HG03139 (cell line): ENCODE results near the gene SLC10A3.

Experiments used
- ATAC-seq: cut with Tn5 transposase; IDR thresholded peaks from one replicate; pipeline ENCODE4 v1.9.1; 2021; ENCODE audit not compliant: unreplicated experiment

The SLC10A3 gene

DNA sequence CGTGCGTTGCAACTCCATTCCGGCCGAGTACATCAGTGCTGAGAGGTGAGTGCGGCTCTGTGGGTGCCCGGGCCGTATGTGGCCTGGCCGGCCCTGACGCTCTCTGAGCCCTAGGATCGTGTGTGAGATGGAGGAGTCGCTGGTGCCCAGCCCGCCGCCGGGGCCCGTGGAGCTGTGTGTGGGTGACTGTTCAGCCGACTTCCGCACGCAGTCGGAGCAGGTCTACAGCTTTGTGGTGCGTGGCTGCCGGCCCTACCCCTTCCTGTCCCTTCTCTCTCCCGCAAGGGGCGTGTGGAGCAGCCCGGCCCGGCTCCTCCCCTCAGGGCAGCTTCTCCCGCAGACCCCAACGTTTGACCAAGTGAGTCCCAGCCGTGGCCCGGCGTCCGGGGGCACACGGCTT is 24.4 kb downstream of the SLC10A3 start:
- ATAC-seq, result no peak

DNA sequence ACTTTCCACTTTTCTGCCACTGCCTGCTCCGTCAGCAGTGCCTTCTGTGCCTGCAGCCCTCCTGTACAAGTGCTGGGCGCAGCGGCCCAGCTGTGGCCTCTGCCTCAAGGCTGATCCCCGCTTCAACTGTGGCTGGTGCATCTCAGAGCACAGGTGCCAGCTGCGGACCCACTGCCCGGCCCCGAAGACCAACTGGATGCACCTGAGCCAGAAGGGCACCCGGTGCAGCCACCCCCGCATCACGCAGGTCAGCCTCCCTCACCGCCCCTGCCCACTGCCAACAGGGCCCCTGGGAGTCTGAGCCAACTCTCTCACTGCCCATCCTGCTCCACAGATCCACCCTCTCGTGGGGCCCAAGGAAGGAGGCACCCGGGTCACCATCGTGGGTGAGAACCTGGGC is 24.8 kb downstream of the SLC10A3 start:
- no peak for ATAC-seq

DNA sequence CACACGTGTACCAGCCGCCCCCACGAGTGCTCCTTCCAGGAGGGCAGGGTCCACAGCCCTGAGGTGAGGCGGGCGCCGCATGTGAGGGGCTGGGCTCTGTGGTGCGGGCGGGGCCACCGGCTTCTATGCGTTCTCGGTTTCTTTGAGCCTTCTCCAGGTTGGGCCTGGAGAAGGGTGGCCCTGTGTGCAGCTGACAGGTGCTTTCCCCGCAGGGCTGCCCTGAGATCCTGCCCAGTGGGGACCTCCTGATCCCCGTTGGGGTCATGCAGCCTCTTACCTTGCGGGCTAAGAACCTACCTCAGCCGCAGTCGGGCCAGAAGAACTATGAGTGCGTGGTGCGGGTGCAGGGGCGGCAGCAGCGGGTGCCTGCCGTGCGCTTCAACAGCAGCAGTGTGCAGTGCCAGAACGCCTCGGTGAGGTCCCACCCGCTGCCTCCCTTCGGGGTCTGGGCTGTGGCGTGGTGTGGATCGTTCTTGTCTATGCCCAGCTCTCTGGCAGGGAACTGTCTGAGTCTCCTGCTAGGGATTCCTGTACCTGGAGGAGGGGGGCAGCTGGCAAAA is 25.5 kb downstream of the SLC10A3 start:
- ATAC-seq, result no peak

DNA sequence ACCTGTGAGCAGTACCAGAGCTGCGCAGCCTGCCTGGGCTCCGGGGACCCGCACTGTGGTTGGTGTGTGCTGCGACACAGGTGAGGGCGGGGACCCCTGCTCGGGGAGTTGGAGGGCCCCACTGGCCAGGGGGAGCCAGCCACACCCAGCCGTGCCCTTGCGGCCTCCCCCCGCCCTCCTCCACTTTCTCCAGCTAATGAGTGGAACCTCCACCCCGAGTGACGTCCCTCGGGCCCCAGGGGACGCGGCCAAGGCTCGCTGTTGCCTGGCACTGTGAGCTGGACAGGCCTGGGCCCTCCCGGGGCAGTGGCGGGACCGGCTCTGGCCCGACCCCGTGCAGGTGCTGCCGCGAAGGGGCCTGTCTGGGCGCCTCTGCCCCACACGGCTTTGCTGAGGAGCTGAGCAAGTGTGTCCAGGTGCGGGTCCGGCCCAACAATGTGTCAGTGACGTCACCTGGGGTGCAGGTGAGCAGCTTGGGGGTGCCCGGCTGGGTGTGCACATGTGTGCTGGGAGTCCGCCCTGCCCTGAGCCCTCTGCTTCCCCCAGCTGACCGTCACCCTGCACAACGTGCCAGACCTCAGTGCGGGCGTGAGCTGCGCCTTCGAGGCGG is 26.7 kb downstream of the SLC10A3 start:
- ATAC-seq, result no peak

DNA sequence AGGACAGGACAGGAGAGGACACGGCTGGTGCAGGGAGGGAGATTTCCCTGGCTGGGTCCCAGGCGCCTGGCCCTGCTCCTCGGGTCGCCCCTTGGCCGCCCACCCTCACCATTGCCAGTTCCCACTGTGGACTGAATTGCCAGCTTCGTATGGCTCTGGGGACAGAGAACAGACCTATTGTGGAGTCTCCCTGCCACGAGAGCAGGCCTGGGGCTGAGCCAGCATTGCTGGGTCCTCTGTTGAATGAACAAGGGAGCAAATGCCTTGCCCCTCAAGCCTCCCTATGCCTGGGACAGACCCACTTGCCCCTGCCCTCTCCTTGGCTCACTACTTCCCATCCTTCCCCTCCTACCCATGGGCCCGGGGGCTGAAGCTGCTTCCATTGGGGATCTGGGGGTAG is 28.0 kb downstream of the SLC10A3 start:
- no peak for ATAC-seq

DNA sequence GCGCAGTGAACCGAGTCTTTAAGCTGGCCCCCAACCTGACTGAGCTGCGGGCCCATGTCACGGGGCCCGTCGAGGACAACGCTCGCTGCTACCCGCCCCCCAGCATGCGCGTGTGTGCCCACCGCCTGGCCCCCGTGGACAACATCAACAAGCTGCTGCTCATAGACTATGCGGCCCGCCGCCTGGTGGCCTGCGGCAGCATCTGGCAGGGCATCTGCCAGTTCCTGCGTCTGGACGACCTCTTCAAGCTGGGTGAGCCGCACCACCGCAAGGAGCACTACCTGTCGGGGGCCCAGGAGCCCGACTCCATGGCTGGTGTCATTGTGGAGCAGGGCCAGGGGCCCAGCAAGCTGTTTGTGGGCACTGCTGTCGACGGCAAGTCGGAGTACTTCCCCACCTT is 30.1 kb downstream of the SLC10A3 start:
- ATAC-seq, result no peak

DNA sequence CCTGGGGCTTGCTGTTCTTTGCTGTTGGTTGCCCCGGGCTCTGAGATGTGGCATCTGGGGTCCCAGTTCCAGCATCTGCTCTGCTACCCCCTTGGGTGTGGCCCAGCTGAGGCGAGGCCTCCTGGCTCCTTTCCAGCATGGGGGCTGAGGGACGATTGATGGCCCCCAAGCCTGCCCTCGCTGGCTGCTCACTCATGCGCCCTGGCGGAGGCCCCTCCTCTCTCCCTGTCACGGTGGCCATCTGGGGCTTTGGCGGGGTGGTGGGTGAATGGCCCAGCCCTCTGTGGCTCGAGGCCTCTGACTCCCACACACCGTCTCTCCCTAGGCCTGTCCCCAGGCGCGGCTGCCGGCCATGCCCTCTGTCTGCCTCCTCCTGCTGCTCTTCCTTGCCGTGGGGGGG is 30.6 kb downstream of the SLC10A3 start:
- no peak for ATAC-seq

DNA sequence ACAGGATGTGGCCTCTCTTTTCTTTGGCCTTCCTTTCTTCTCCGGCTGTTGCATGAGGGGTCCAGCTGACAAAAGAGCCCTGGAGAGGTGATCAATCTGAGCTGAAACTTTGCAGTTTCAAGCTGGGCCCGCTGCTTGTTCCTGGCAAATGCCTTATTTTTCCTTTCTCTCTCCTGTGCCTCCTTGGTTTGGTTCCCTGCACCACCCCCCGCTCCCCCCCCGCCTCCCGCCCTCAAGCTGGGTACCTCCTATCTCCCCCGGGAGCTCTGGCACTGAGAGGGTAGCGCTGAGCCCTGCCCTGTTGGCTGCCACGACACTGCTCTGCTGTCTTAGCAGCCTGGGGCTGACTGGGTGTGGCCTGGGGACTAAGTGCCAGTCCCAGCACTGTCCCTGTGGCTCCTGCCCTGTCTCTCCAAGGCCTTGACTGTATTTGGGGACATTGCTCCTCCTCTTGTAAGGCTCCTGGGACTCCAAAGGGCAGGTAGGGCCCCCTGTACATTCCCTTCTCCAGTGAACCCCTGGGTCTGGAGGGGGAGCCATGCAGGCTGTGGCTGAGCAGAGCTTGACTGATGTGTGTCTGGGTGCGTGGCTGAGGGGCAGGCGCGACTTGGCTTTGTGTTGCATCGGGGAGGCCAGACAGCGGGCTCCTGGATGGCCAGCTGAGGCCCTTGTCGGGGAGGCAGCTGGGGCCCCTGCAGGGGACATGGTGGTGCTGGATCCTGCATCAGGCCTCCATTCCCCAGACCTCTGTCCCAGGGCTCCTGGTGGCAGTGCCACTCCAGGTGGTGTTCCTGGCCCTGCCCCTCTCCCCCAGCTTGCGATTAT is 31.3 kb downstream of the SLC10A3 start:
- no peak for ATAC-seq

DNA sequence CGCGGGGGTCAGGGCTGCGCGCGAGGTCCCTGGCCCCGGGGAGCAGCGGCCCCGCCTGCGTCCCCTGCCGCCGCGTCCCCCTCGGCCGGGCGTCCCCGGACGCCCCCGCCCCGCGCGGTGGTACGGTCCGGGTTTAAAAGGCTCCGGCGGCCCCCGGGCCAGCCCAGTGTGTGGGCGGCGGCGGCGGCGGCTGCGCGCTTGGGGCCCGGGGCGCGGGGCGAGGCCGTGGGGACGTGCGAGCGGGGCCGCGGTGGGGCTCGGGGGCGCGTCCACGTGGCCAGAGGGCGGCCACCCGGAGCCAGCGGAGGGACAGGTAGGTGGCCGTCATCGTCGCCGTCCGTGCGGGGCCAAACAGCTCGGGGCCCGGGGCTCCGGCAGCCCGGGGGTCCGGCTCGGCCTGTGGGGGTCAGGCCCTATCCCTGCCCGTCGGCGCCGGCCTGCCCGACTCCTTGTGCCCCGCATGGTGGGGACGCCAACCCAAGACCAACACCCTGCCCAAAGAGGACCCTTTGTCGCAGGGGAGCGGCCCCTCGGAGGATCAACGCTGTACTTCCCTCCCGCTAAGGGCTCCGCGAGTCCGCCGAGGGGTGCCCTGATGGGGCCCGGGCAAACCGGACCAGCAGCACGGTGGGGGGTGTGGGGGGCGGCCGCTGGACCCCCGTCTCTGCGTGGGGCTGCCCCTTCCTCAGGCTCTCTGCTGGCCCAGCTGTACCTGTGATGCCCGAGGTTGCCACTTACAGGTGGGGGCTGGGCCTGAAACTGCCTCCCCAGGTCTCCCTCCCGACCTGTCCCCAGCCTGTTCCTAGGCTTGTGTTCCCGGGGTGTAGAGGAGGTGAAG is 32.1 kb downstream of the SLC10A3 start, which contains the start of gene PLXNA3:
TSS of gene PLXNA3 (plus strand) at position 166 of the 838 bp plus-strand sequence. CDS start 1,903 bp downstream, outside the sequence.
- peak; percentile 40 for ATAC-seq

DNA sequence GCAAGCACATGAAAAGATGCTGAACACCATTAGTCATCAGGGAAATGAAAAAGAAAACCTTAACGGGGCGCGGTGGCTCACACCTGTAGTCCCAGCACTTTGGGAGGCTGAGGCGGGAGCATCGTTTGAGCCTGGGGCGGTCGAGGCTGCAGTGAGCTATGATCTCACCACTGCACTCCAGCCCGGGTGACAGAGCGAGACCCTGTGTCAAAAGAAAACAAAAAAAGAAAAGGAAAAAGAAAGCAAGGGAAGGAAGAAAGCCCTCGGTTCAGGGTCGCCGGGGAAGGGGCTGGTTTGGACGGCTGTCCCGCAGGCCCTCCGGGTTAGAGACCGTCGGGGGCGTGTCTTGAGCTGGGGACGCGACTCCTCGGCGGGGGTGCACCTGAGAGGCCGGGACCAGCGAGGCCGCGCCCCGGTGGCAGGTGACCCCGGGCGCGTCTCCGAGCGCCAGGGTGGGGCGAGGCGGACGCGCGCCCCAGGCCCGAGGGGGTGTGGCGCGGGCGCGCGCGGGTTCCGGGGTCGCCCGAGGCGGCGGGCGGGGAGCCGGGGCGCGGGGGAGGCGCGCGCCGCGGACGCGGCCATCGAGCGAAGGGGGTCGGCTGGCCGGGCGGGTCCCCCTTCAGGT is 32.8 kb downstream of the SLC10A3 start:
- peak; percentile 59 for ATAC-seq

DNA sequence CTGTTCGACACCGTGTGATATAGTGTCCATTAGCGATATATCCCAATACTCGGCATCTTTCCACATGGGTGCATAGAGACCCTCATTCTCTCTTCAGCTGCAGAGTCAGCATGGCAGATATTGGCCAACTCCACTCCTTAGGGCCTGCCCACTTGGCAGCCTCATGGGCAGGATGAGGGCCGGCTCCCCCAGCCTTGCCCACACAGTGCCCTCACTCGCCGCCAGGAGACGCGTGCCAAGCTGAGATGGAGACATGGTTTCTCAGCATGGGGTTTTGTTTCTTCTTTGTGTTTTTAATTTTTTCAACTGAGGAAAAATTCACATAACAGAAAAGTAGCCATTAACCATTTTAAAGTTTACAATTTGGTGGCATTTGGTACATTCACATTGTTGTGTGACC is 37.6 kb downstream of the SLC10A3 start:
- no peak for ATAC-seq

DNA sequence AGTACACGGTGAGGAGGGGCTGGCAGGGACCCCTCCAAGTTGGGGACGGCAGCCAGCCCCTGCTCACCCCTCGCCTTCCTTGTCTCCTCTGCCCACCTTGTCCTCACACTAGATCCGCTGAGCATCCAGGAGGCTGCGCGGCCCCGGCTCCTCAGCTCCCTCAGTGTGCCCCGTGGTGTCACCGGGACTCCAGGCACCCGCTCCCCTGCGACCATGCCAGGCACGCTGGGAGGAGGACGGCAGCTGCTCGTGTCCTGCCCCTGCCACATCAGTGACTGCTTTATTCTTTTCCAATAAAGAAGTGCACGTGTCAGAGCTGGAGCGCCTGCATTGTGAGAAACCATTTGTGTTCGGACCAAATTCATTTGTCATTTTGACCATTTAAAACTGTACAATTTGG is 40.1 kb downstream of the SLC10A3 start:
- ATAC-seq, result no peak

DNA sequence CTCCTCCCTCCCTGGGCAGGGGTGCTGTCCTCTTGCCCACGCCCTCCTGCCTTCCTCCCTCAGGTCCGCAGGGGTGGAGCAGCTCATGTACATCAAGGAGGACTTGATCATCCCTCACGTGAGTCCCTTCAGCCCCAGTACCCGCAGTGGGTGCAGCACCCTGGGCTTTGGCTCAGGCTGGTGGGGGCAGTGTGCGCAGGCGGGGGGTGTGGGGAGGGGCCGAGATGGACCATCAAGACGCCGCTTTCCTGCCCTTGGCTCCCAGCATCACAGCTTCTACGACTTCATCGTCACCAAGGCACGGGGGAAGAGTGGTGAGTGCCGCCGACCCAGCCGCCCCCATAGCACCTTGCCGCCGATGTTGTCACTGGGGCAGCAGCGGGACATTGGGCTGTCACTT is 40.8 kb downstream of the SLC10A3 start:
- no peak for ATAC-seq

DNA sequence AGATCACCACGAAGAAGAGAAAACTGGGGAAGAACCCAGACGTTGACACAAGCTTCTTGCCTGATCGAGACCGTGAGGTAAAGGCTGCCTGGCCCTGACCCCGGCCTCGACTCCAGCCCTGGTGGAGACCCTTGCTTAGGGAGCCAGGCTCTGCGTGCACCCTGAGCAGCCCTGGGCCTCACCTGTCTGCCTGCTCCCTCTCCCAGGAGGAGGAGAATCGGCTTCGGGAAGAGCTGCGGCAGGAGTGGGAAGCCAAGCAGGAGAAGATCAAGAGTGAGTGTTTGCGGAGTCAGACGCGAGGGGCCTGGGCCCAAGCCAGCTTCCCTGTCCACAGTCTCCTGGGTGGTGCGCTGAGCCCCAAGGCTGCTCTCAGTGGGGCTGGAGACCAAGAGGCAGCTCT is 41.9 kb downstream of the SLC10A3 start:
- no peak for ATAC-seq

DNA sequence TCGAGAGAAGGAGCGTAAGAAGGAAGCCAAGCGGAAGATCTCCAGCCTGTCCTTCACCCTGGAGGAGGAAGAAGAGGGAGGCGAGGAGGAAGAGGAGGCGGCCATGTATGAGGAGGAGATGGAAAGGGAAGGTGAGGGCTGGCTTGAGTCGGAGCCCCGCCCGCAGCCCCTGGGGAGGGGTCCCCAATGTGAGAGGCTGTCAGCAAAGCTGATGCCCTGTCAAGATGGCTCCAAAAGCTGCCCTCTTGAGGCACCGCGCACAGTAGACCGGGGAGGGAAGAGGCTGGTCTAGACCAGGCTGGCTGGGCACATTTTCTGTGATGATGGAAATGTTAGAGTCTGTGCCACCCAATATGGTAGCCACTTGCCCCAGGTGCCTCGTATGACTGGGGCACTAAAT is 44.0 kb downstream of the SLC10A3 start:
- ATAC-seq, result no peak

DNA sequence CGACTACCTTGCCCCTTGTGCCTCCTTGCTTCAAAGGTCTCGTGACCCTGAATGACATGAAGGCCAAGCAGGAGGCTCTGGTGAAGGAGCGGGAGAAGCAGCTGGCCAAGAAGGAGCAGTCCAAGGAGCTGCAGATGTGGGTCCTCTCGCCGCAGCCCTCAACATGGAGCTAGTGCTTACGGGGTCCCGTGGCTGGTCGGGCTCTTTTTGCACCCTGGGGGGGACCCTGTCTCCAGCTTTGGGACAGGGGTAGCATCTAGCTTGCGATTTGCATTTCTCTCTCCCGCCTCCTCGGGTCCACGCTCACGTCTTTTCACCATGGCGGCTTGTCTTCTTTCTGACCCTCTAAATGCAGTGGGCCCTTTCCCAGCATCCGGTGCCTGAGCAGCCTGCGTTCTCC is 44.7 kb downstream of the SLC10A3 start:
- ATAC-seq, result no peak

DNA sequence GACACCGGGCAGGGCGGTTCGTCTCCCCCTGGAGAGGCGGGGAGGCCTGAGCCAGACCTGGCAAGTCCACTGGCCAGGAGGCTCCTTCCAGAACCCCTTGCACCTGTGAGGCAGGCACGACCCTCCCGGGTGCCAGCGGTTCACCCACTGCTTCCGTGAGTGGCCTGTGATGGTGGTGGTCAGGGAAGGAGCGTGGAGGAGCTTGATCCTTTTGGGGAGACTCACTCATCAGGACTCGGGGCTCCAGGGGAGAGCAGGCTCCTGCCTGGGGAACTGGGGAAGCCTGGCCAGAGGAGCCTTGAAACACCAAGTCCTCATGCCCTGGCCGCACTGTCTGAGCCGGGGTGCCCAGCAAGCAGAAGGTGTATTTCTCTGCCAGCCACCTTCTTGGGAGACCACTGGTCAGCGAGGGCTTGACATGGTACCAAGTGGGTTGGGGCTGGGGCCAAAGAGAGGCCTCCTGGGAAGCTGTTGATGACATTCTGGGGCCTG is 45.6 kb downstream of the SLC10A3 start:
- no peak for ATAC-seq

DNA sequence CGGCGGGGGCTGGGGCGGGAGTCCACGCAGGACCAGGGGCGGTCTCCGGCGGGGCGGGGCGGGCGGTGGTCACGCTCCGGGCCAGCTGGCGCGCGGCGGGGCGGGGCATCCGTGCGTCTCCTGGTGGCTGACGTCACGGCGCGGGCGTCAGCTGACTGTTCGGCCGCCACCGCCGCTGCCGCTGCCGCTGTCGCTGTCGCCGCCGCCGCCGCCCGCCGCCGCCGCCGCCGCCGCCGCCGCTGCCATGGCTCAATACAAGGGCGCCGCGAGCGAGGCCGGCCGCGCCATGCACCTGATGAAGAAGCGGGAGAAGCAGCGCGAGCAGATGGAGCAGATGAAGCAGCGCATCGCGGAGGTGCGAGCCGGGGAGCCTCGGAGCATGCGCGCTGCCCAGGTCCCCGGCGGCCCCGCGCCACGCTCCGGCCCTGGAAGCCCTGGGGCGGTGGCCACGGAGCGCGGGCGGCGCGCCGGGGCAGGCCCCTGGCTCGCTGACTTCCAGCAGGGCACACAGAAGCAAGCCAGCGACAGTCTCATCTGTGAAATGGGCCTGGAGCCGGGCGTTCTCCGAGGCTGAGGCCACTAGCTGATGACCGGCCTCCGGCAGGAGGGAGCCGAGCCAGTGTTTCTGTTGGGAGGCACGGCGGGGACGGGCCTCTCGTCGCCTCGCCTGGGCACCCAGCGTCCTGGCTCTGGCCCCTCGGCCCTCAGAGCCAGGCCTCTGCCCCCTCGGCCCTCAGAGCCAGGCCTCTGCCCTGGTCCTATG is 46.3 kb downstream of the SLC10A3 start, which contains the start of gene FAM50A:
TSS of gene FAM50A (plus strand) at position 150 of the 763 bp plus-strand sequence. CDS start at position 245, 95 bp downstream.
- ATAC-seq, result peak; percentile 84

DNA sequence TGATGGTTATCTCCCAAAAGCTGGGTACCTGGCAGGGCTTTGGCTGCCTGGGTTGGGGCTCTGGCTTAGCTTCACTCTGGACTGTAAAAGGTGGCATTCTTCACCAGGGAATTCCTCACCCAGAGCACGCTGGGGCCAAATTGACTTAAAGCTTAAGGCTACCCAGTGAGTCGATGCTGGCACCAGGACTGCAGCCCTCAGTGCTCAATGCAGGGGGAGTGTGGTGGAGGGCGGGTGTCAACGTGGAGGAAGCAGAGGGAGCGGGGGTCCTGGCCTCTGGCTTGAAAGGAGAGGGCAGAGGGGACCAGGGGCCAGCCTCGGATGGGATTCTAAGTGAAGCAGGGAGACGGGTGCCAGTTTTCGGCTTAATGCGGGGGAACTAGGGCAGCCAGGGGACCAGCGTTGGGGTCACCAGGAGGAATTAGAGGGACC is 46.9 kb downstream of the SLC10A3 start:
- no peak for ATAC-seq
